GM23338 (cell line): ENCODE results near the gene SLC2A1. TPM values are rescaled to one million over a fixed set of nuclear protein-coding genes. Genes with fewer than 3 reads are reported as not detected.

Experiments used
- ATAC-seq: fragments of 200-7000 bp; cut with Tn5 transposase; 3 replicates; pipeline ENCODE4 v1.9.1; 2020
- DNase-seq: peaks from one replicate; pipeline ENCODE4 v3.0.0-alpha.2; 2015; ENCODE audit warnings: low spot score
- H2AFZ ChIP-seq: fragments of 200-600 bp; sonication (generic); 2 replicates; pipeline ENCODE4 v1.8.0; 2016; ENCODE audit warnings: antibody characterized with exemption, mild to moderate bottlenecking, moderate library complexity
- H3F3A ChIP-seq: fragments of 200-600 bp; sonication (generic); replicated peaks from 2 replicates; pipeline ENCODE4 v1.8.0; 2017; ENCODE audit warnings: antibody characterized with exemption, mixed run types, low read depth
- H3K27ac ChIP-seq: fragments of 200-600 bp; sonication (generic); 2 replicates; pipeline ENCODE4 v1.6.1; 2016; ENCODE audit warnings: low read depth
- H3K27me3 ChIP-seq: fragments of 200-600 bp; sonication (generic); 2 replicates; pipeline ENCODE4 v1.8.0; 2016; ENCODE audit warnings: mild to moderate bottlenecking, mixed run types, moderate library complexity; ENCODE audit not compliant: insufficient read depth
- H3K36me3 ChIP-seq: fragments of 200-600 bp; sonication (generic); 2 replicates; pipeline ENCODE4 v1.8.0; 2016; ENCODE audit warnings: mild to moderate bottlenecking; ENCODE audit not compliant: insufficient read depth
- H3K4me1 ChIP-seq: fragments of 200-600 bp; sonication (generic); 2 replicates; pipeline ENCODE4 v1.8.0; 2016; ENCODE audit warnings: mild to moderate bottlenecking, moderate library complexity; ENCODE audit not compliant: insufficient read depth
- H3K4me2 ChIP-seq: fragments of 200-600 bp; sonication (generic); 2 replicates; pipeline ENCODE4 v1.7.1; 2017; ENCODE audit warnings: mixed run types
- H3K4me3 ChIP-seq: fragments of 200-600 bp; sonication (generic); 2 replicates; pipeline ENCODE4 v1.6.1; 2016; ENCODE audit warnings: mixed run types
- H3K79me2 ChIP-seq: fragments of 200-600 bp; sonication (generic); replicated peaks from 2 replicates; pipeline ENCODE4 v1.8.0; 2017; ENCODE audit warnings: mild to moderate bottlenecking; ENCODE audit not compliant: insufficient read depth
- H3K9me2 ChIP-seq: fragments of 200-600 bp; sonication (generic); 2 replicates; pipeline ENCODE4 v1.8.0; 2017; ENCODE audit not compliant: insufficient read depth
- H4K20me1 ChIP-seq: fragments of 200-600 bp; sonication (generic); replicated peaks from 2 replicates; pipeline ENCODE4 v1.8.0; 2017; ENCODE audit warnings: mild to moderate bottlenecking; ENCODE audit not compliant: insufficient read depth
- H3K27ac Mint-ChIP-seq: 2 replicates; pipeline ENCODE4 v1.8.0; 2020; ENCODE audit warnings: inconsistent platforms, mild to moderate bottlenecking, moderate library complexity, mixed read lengths
- H3K27me3 Mint-ChIP-seq: 3 replicates; pipeline ENCODE4 v1.8.0; 2022; ENCODE audit warnings: low read depth, mild to moderate bottlenecking, moderate library complexity, mixed read lengths, inconsistent platforms; ENCODE audit not compliant: insufficient read depth, poor library complexity
- H3K36me3 Mint-ChIP-seq: 3 replicates; pipeline ENCODE4 v1.8.0; 2021; ENCODE audit warnings: low read depth, mild to moderate bottlenecking, inconsistent platforms, moderate library complexity, mixed read lengths
- H3K4me1 Mint-ChIP-seq: 3 replicates; pipeline ENCODE4 v1.8.0; 2020; ENCODE audit warnings: mild to moderate bottlenecking, inconsistent platforms, mixed read lengths
- H3K4me3 Mint-ChIP-seq: 3 replicates; pipeline ENCODE4 v1.8.0; 2021; ENCODE audit warnings: moderate library complexity, mild to moderate bottlenecking, inconsistent platforms, mixed read lengths
- H3K9me3 Mint-ChIP-seq: 3 replicates; pipeline ENCODE4 v1.8.0; 2020; ENCODE audit warnings: moderate library complexity, mild to moderate bottlenecking, inconsistent platforms, mixed read lengths
- CREB1 ChIP-seq: fragments of 250-450 bp; sonication (Bioruptor Pico); IDR thresholded peaks from 2 replicates; pipeline ENCODE4 v1.5.0; 2020; ENCODE audit warnings: low read depth, mild to moderate bottlenecking, moderate library complexity
- JUNB ChIP-seq: IDR thresholded peaks from one replicate; pipeline ENCODE4 v1.6.1; 2016; ENCODE audit warnings: antibody characterized with exemption; ENCODE audit not compliant: unreplicated experiment
- STAT1 ChIP-seq: IDR thresholded peaks from one replicate; pipeline ENCODE4 v1.6.1; 2016; ENCODE audit warnings: antibody characterized with exemption; ENCODE audit not compliant: unreplicated experiment
- ZNF331 ChIP-seq: fragments of 250-450 bp; sonication (Bioruptor Pico); IDR thresholded peaks from 2 replicates; pipeline ENCODE4 v1.5.0; 2020; ENCODE audit warnings: low read depth, mild to moderate bottlenecking, moderate library complexity
- polyA plus RNA-seq: library from polyadenylated mRNA; unstranded; fragments of >200 nt; fragmentation: Nextera tagmentation; extraction: Ambion mirVana; gene quantifications from 2 replicates; pipeline ENCODE4 v1.2.1, GENCODE V29; 2016
- total RNA-seq: library from RNA; depleted of rRNA; stranded (reverse); fragments of >200 nt; shearing (Covaris generic); gene quantifications from 2 replicates; pipeline ENCODE4 v1.2.3, GENCODE V29; 2014
- TF ChIP-seq, protein P1 (sequence below): fragments of 250-450 bp; sonication (Bioruptor Pico); IDR thresholded peaks from 2 replicates; pipeline ENCODE4 v1.5.0; 2020; ENCODE audit warnings: mild to moderate bottlenecking, moderate library complexity
- TF ChIP-seq, protein P2 (sequence below), 2 experiments: fragments of 200-600 bp in 1 of 2; sonication (generic) in 1 of 2; conservative IDR thresholded peaks; 2 replicates each; pipeline versions ENCODE4 v1.5.1 to v1.6.1; 2016 to 2017; ENCODE audit warnings: antibody characterized with exemption in 2 of 2, low read depth in 2 of 2, mild to moderate bottlenecking in 2 of 2, moderate library complexity in 1 of 2

SLC2A1 gene
- total and polyA plus RNA-seq, 2 experiments from 2014 or later: 66.1 to 305 TPM

DNA sequence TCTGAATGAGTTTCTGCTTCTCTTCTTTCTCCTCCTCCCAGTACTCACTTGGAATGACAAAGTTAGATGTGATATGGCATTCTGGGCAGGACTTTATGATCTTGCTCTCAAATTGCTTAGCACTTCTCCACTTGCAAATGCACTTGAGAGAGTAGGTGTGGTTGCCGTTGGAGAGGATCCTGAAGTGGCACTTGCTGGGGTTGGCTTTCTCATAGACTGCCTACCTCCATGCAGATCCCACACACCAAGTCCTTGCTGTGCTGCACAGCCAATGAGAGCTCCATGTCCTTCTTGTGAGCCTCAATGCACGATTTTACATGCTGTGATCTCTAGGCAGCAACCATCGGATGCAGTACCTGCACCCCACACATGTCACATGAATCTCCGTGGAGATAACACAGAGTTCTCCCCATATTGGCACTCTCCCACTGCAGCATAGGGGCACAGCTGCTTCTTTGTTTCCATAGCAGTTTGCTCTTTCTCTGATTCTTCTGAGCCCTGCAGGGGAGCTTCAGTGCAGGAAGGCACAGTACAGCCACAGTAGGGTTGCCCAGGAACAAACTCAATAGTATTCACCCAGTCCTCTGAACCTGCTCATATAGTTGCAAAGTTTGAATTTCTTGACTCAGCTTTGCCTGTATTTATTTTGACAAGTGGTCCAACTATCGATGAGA, 67.1 kb downstream of the SLC2A1 start:
- Histone ChIP-seq H4K20me1 (no peaks in the 10 kb centered on the region), H3K9me2 (no peaks in the 10 kb centered on the region), H3K79me2 (no peaks in the 10 kb centered on the region), H3K4me1 (no peaks in the 10 kb centered on the region), H2AFZ (no peak overlapping the region), H3F3A (no peaks in the 10 kb centered on the region), H3K36me3 (no peaks in the 10 kb centered on the region), H3K27me3 (no peaks in the 10 kb centered on the region), H3K27ac (no peak overlapping the region), H3K4me3 (no peak overlapping the region), H3K4me2 (no peak overlapping the region)
- Mint-ChIP-seq H3K9me3 (peaks cover 4% of the 10 kb centered on the region; the same call in 1 of the 3 replicates), H3K27ac (no peak overlapping the region), H3K36me3 (no peaks in the 10 kb centered on the region), H3K27me3 (no peaks in the 10 kb centered on the region), H3K4me1 (no peaks in the 10 kb centered on the region), H3K4me3 (no peak overlapping the region)
- TF ChIP-seq, protein P1, sequence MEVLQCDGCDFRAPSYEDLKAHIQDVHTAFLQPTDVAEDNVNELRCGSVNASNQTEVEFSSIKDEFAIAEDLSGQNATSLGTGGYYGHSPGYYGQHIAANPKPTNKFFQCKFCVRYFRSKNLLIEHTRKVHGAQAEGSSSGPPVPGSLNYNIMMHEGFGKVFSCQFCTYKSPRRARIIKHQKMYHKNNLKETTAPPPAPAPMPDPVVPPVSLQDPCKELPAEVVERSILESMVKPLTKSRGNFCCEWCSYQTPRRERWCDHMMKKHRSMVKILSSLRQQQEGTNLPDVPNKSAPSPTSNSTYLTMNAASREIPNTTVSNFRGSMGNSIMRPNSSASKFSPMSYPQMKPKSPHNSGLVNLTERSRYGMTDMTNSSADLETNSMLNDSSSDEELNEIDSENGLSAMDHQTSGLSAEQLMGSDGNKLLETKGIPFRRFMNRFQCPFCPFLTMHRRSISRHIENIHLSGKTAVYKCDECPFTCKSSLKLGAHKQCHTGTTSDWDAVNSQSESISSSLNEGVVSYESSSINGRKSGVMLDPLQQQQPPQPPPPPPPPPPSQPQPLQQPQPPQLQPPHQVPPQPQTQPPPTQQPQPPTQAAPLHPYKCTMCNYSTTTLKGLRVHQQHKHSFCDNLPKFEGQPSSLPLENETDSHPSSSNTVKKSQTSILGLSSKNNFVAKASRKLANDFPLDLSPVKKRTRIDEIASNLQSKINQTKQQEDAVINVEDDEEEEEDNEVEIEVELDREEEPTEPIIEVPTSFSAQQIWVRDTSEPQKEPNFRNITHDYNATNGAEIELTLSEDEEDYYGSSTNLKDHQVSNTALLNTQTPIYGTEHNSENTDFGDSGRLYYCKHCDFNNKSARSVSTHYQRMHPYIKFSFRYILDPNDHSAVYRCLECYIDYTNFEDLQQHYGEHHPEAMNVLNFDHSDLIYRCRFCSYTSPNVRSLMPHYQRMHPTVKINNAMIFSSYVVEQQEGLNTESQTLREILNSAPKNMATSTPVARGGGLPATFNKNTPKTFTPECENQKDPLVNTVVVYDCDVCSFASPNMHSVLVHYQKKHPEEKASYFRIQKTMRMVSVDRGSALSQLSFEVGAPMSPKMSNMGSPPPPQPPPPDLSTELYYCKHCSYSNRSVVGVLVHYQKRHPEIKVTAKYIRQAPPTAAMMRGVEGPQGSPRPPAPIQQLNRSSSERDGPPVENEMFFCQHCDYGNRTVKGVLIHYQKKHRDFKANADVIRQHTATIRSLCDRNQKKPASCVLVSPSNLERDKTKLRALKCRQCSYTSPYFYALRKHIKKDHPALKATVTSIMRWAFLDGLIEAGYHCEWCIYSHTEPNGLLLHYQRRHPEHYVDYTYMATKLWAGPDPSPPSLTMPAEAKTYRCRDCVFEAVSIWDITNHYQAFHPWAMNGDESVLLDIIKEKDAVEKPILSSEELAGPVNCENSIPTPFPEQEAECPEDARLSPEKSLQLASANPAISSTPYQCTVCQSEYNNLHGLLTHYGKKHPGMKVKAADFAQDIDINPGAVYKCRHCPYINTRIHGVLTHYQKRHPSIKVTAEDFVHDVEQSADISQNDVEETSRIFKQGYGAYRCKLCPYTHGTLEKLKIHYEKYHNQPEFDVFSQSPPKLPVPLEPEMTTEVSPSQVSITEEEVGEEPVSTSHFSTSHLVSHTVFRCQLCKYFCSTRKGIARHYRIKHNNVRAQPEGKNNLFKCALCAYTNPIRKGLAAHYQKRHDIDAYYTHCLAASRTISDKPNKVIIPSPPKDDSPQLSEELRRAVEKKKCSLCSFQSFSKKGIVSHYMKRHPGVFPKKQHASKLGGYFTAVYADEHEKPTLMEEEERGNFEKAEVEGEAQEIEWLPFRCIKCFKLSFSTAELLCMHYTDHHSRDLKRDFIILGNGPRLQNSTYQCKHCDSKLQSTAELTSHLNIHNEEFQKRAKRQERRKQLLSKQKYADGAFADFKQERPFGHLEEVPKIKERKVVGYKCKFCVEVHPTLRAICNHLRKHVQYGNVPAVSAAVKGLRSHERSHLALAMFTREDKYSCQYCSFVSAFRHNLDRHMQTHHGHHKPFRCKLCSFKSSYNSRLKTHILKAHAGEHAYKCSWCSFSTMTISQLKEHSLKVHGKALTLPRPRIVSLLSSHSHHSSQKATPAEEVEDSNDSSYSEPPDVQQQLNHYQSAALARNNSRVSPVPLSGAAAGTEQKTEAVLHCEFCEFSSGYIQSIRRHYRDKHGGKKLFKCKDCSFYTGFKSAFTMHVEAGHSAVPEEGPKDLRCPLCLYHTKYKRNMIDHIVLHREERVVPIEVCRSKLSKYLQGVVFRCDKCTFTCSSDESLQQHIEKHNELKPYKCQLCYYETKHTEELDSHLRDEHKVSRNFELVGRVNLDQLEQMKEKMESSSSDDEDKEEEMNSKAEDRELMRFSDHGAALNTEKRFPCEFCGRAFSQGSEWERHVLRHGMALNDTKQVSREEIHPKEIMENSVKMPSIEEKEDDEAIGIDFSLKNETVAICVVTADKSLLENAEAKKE (CRISPR knock-in tag): no peak
- no peak for TF ChIP-seq CREB1 (CRISPR knock-in tag)
- TF ChIP-seq STAT1: no peak
- TF ChIP-seq ZNF331 (CRISPR knock-in tag): no peak
- TF ChIP-seq JUNB: no peak
- TF ChIP-seq, protein P2, sequence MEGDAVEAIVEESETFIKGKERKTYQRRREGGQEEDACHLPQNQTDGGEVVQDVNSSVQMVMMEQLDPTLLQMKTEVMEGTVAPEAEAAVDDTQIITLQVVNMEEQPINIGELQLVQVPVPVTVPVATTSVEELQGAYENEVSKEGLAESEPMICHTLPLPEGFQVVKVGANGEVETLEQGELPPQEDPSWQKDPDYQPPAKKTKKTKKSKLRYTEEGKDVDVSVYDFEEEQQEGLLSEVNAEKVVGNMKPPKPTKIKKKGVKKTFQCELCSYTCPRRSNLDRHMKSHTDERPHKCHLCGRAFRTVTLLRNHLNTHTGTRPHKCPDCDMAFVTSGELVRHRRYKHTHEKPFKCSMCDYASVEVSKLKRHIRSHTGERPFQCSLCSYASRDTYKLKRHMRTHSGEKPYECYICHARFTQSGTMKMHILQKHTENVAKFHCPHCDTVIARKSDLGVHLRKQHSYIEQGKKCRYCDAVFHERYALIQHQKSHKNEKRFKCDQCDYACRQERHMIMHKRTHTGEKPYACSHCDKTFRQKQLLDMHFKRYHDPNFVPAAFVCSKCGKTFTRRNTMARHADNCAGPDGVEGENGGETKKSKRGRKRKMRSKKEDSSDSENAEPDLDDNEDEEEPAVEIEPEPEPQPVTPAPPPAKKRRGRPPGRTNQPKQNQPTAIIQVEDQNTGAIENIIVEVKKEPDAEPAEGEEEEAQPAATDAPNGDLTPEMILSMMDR (conservative IDR thresholded peaks at IDR 0.05; ENCODE audit: low read depth in 2 of 2): no peak
- no peak for ATAC-seq
- DNase-seq: no peak
